Activated CD4-positive, alpha-beta T cell treated with anti-CD3 and anti-CD28 coated beads, Interleukin-2, amount 50 U/mL, for 4 hours (primary cell): Measurements from ENCODE around the gene LIPE.

Source experiments
- DNase-seq, 2 experiments: peaks; one replicate each; pipeline ENCODE4 v3.0.0-alpha.2; 2020

The LIPE gene

GRCh38 chr19:42378225-42379215 is 48.7 kb downstream of the LIPE start:
- DNase-seq, result no peak

DNA sequence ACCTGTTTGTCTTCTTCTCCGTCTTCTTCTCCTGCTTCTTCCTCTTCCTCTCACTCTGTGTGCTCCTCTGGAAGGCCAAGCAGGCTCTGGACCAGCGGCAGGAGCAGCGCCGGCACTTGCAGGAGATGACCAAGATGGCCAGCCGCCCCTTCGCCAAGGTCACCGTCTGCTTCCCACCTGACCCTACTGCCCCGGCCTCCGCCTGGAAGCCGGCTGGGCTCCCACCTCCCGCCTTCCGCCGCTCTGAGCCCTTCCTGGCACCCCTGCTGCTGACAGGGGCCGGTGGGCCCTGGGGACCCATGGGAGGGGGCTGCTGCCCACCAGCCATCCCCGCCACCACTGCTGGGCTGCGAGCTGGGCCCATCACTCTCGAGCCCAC is 51.0 kb downstream of the LIPE start:
- DNase-seq, result no peak

- no peak for DNase-seq
Observed at GRCh38 chr19:42375415-42376176, 51.6 kb downstream of the LIPE start.

DNA sequence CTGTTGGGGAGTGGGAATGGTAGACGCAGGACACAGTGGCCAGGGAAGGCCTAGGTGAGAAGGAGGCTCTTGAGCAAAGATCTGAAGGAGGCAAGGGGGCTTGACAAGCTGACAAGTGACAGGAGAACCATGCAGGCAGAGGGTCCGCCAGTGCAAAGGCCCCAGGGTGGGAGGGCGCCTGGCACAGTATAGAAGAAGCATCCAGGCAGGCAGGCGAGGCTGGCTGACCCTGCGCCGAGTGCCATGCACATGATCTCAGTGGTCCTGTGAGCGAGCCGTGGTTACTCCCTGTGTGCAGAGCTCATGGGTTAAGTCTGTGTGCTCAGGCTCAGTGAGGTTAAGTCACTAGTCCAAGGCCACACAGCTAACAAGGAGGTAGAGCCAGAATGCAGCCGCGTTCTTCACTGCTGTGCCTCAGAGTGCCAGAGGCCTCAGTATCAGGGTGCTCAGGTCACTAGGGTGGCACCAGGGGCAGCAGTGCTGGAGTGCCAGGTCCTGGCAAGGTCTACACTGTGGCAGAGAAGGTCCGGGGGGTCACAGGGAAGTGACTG is 52.3 kb downstream of the LIPE start:
- no peak for DNase-seq

GRCh38 chr19:42370626-42371175 is 56.5 kb downstream of the LIPE start:
- DNase-seq, result no peak

GRCh38 chr19:42370068-42370520 is 57.1 kb downstream of the LIPE start:
- no peak for DNase-seq

DNA sequence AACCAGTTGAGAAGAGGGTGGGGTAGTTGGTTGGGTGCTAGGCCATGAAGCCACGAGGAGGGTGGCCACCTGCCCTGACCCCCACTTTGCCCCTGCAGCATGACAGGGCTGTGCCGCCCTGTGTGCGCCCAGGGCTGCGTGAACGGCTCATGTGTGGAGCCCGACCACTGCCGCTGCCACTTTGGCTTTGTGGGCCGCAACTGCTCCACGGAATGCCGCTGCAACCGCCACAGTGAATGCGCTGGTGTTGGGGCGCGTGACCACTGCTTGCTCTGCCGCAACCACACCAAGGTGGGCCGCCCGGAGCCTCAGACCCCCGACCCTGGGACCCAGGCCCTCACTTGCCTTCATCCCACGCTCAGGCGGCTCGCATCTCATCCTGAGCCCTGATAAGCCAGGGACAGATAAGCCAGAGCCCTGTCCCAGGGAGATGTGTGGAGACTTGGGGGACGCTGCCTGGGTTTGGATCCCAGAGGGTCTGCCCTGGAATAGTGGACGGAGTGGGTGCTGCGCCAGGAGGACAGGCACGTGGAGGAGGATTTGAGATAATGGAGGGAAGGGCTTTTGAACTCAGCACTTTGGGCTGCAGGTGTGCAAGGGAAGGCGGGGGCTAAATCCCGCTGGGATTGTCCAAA is 57.6 kb downstream of the LIPE start:
- no peak for DNase-seq

- DNase-seq, result no peak
Observed at GRCh38 chr19:42368765-42369164, 58.4 kb downstream of the LIPE start.

- DNase-seq, result no peak
Observed at GRCh38 chr19:42368360-42368759, 58.8 kb downstream of the LIPE start.

- no peak for DNase-seq
Observed at GRCh38 chr19:42367929-42368328, 59.3 kb downstream of the LIPE start.

DNA sequence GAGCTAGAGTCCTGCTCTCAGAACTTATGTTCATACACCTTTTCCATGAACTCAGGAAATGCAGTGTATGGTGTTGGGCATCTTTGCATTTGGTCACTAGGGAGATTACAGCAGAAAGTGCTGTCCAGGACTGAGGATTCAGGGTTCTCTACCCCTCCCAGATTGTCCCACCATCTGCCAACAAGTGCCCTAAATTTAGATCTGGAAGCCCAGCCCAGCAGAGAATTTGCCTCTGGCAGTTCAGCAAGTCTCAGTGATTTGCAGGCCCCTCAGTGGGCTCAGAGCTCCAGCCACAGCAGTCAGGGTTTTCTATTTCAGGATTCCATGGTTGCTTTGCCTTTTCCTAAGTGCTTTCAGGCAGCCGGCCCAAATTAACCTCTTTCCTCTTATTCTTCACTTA is 60.5 kb downstream of the LIPE start:
- DNase-seq, result no peak

DNA sequence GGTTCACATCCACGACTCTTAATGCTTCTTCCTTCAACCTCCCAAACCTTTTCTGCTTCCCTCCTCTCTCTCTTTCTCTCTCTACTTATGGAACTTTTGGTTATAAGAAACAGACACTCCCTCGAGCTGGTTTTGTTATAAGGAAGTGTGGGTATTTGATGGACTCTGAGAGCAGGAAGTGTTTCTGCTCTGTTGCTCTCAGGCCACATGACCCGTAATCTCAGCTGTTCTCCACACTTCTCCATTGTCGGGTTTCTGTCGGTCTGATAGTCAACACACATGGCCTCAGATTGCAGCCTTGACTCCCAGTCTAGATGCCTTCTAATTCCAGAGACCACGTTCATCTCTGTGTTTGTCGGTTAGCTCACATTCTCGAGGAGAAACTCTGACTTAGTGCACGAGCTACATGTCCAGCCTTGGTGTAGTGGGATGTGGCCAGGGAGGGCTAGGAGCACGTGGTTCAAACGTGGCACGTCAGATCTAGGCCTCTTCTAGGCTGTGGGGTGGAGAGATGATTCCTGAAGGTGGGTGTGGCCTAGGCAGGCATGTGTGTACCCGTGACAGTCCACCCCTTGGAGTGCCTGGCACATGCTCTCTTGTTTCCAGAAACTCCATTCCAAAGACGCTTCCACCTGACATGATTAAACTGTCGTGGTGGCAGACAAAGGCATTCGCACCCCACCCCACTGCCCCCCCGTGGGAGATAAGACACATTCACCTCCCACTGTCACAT is 63.4 kb downstream of the LIPE start:
- no peak for DNase-seq

GRCh38 chr19:42362891-42363440 is 64.2 kb downstream of the LIPE start:
- no peak for DNase-seq

DNA sequence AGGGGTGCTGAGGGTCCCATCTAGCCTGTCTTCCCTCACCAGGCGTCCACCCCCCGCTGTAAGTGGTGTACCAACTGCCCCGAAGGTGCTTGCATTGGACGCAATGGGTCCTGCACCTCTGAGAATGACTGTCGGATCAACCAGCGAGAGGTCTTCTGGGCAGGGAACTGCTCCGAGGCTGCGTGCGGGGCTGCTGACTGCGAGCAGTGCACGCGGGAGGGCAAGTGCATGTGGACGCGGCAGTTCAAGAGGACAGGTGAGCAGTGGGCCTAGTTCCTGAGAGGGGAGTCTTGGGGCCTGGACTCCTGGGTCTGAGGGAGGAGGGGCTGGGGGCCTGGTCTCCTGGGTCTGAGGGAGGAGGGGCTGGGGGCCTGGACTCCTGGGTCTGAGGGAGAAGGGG is 64.8 kb downstream of the LIPE start:
- no peak for DNase-seq

DNA sequence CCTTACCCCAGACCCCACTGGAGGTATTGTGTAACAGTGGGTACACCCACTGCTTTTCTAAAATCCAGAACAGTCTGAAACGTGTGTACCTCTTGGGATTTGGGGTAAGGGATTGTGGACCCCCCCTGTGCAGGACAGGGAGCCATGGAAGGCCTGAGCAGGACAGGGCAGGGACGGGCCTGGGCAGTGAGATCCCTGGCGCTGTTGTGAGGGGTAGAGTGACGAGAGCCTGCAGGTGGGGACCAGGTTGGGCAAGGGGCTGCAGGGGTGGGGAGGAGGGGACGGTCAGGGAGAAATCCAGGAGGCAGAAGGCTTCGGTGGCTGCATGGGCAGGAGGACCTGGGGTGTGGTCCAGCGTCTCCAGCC is 65.7 kb downstream of the LIPE start:
- DNase-seq, result no peak

- DNase-seq, result no peak
Observed at GRCh38 chr19:42360787-42361544, 66.2 kb downstream of the LIPE start.

- DNase-seq, result no peak
Observed at GRCh38 chr19:42357290-42357689, 69.9 kb downstream of the LIPE start.

DNA sequence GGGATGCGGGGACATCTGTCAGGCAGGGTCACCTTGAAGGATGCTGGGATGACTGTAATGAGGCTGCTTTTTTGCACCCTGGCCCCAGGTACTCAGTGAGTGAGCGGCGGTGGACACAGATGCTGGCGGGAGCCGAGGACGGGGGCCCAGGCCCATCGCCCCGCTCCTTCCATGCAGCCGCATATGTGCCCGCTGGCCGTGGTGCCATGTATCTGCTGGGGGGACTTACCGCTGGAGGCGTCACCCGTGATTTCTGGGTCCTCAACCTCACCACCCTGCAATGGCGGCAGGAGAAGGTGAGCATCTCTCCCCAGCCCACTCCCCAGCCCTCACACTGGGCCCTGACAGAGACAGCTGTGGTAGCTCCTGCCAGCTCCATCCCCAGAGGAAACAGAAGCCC is 70.5 kb downstream of the LIPE start:
- no peak for DNase-seq

- DNase-seq, result no peak
Observed at GRCh38 chr19:42355896-42356295, 71.3 kb downstream of the LIPE start.

DNA sequence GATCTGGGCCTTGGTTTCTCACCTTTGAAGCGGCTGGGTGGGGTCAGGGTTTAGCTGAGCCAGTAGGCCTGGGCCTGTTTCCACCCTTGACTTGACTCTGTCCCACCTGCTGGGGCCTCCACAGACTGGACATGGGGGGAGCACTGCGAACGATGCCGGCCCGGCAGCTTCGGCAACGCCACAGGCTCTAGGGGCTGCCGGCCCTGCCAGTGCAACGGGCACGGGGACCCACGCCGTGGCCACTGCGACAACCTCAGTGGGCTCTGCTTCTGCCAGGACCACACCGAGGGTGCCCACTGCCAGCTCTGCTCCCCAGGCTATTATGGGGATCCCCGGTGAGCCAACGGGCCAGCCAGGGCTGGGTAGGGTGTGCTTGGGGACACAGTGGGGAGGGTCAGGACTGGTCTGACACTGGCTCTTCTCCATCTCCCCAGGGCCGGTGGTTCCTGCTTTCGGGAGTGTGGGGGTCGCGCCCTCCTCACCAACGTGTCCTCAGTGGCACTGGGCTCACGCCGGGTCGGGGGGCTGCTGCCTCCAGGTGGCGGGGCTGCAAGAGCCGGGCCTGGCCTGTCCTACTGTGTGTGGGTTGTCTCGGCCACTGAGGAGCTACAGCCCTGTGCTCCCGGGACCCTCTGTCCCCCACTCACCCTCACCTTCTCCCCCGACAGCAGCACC is 73.7 kb downstream of the LIPE start:
- no peak for DNase-seq
